PFSK-1 (cell line): ENCODE measurements around the gene LARP1.

Experiments
- POLR2AphosphoS5 ChIP-seq: IDR thresholded peaks from 2 replicates; pipeline ENCODE4 v1.6.1; 2012; ENCODE audit warnings: low read depth, mild to moderate bottlenecking, control low read depth, low read length, moderate library complexity
- SIN3A ChIP-seq: IDR thresholded peaks from 2 replicates; pipeline ENCODE4 v1.6.1; 2012; ENCODE audit warnings: mild to moderate bottlenecking, low read length, moderate library complexity, borderline replicate concordance; ENCODE audit not compliant: insufficient read depth

GRCh38 chr5:154849791-154850201 is 94.6 kb downstream of the LARP1 start:
- TF ChIP-seq POLR2AphosphoS5 (no peak), SIN3A (no peak)
